GM15510 (cell line): ENCODE data around the gene CCDC30.

Experiments used
- POLR2A ChIP-seq: IDR thresholded peaks from 3 replicates; pipeline ENCODE4 v1.6.1; 2011; ENCODE audit warnings: borderline replicate concordance; ENCODE audit not compliant: insufficient read length; ENCODE audit errors: extremely low read depth

The CCDC30 gene

DNA sequence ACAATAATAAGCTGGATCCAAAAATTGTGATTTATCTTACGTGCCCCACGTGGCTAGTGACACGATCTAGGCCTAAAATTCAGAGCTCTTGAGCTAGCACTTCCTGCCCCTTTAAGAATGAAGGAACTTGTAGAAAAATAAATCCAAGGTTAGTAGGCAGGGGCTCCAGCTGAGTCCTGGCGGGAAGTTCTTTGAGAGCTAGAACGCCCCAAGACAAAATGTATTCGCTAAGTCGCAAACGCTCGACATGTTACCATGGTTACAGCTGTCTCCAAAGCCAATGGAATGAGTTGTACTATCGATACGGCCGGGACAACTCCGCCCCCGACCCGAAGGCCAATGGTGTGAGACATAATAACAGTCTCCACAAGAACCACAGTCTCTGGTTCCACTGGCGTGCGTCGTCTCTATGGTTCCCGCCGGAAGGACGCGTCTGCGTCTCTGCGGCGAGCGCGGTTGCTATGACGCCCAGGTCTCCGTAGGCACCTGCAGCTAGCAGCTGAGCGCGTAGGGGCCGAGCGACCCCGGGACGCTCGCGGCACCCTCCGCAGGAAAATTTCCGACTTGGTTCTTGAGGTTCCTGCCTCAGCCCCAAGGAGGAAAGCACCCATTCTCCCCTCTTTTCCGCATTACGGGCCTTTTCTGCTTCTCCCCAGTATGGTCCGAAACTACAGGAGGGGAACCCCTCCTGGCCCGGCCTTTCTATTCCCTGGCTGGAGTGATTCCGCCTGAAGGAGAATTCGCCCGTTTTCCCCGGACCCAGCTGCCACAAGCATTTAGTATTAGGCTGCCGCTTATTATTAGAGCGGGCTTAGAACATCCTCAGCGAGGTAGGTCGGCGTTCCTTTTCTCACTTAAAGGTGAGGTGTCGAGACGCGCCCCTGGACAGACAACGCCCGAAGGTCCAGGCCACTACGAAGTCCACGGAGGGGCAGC is at the start of gene CCDC30:
TSS of gene CCDC30 (plus strand) at position 459 of the 936 bp plus-strand sequence. CDS start 17,266 bp downstream, outside the sequence.
- TF ChIP-seq POLR2A, result peak; percentile 38

DNA sequence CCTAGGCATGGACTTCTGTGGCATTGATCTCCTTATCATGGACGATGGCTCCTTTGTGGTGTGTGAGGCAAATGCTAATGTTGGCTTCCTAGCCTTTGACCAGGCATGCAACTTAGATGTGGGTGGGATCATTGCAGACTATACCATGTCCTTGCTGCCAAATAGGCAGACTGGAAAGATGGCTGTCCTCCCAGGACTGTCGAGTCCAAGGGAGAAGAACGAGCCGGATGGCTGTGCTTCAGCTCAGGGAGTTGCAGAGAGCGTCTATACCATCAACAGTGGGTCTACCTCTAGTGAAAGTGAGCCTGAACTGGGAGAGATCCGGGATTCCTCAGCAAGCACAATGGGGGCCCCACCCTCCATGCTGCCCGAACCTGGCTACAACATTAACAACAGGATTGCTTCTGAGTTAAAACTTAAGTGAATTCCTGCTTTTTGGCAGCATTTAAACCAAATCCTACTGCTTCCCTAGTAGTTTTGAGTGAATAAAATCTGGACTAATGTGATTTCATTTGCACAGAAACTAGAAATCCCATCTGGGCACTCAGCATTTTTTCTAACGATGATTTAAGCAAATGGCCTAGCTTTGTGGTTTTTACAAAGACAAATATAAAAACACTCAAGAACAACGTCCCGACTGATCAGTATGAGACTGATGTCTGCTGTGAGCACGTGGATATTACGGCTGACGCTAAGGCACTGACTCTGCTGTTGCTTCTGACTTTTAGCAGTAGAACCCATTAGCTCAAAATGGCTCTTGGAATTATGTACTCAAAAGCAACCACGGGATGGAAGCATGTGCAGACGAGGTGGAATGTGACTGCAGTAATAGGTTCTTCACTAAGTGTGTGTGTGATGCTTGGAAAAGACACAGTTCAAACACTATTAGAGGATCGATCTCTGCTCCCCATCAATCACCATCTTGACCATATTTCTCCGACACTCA is 48.3 kb upstream of the CCDC30 start:
- TF ChIP-seq POLR2A, result no peak

DNA sequence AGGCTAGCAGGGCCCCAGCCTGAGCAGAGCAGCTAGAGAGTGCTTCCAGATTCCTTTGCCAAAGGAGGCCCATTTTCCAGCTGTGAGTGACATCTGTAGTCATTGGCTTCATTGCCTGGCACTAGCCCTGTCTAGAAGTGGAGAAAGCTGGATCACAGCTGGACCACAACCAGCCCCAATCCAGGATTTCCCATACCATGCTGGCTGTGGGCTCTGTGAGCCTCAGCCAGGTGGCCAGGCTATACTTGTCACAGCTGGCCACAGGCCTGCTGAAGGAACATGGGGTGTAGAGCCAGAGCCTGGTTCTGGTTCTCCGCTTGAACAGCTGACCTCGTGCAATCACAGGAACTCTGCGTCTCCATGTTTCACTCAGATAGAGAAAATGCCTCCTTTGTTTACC is 45.9 kb upstream of the CCDC30 start:
- TF ChIP-seq POLR2A, result no peak

DNA sequence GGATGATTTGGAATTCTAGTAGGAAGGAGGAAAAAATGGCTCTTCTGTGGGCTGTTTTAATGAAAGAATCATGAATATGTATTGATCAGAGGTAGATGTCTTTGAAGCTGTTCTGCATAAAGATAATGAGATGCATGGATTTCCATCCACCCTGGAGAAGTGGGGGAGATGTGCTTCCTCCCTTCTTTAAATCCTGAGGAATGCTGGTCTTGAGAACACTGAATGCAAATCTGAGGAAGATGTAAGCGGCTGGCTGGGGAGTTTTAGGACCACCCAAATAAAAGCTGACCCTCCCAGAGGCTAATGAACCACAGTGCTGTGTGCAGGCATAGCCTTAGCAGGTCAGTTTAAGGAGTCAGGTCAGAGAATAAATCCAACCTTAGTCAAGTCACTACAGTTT is 44.6 kb upstream of the CCDC30 start:
- TF ChIP-seq POLR2A, result no peak

DNA sequence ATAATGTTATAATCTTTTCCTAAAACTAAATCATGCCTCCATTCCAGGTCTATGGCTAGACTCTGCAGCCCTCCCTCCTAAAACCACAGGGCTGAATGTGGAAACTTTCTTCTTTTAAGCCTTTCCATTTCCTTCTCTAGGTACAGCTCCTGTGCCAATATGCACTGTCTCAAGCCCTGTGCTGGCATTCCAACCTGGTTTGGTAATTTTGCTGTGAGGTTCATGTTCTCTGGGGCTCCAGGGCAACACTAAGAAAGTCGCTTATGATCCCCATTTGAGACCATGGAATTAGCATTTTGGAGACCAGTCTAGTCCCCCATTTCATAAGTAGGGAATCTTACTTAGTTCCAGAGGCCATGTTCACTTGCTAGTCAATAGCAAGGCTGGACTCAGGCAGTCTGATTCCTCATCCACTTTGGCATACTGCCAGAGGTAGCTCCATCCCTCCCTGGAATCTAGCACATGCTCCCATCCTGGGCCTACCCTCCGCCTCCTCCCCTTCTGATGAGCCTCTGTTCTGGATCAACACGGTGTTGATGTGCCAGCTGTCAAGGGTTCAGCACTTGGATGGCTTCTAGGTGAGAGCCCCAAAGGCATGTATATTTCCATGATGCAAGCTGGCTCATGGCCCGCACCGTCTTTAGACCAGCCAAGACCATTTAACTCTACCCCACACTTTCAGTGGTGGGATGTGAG is 43.8 kb upstream of the CCDC30 start:
- no peak for TF ChIP-seq POLR2A

GRCh38 chr1:42420121-42420520 is 43.0 kb upstream of the CCDC30 start:
- TF ChIP-seq POLR2A, result no peak

- TF ChIP-seq POLR2A, result no peak
These were observed 42.0 kb upstream of the CCDC30 start for GRCh38 chr1:42420911-42421585.

GRCh38 chr1:42422737-42423136 is 40.3 kb upstream of the CCDC30 start:
- TF ChIP-seq POLR2A, result no peak

DNA sequence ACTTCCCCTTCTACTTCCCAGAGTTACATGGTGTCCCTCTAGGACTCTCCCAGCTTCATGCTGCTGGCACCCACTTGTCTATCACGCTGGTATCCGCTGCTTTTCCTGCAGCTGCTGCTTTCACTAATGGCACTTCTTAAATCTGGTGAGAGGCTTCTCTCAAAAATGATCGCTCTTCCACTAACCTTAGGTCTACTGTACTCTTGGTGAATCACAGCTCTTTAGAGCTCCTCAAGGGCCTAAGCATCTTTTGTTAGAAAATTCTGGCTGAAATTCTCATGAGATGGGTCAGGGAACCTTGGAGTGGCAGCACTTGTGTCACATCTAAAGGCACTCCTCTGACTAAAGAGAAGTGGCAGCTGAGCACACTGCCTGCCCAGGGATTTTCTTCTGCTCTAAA is 39.4 kb upstream of the CCDC30 start:
- TF ChIP-seq POLR2A, result no peak

DNA sequence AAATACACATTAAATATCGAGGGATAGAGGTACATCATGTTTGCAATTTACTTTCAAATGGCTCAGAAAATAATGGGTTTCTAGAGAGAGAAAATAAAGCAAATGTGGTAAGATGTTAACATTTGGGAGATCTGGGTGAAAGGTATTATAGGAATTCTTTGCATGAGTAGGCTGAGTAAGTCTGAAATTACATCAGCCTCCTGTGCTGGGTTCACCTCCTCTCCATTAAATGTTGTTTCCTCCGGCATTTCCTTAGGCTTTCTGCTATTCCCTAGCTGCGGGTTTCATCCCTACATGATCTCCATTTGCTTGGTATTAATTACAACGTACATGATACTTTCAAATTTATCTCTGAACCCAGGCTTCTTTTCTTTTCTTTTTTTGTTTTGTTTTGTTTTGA is 38.9 kb upstream of the CCDC30 start:
- no peak for TF ChIP-seq POLR2A

DNA sequence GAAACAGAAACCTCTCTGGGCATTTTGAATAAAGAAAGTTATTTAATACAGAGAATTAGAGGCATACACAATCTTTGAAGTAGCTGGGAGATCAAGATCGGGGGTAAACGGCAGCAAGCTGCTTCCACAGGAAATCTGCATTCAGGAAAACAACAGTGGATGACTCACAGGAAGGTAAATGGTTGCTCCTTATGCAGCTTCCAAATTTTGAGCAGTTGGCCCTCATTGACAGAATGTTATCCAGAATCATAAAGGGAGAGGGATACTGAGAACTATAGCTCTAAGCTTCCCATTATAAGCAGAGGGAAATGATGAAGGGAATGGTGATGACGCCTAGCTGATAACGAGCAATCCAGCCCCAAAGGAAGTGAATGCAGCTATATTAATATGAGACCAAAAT is 35.8 kb upstream of the CCDC30 start:
- TF ChIP-seq POLR2A, result no peak

DNA sequence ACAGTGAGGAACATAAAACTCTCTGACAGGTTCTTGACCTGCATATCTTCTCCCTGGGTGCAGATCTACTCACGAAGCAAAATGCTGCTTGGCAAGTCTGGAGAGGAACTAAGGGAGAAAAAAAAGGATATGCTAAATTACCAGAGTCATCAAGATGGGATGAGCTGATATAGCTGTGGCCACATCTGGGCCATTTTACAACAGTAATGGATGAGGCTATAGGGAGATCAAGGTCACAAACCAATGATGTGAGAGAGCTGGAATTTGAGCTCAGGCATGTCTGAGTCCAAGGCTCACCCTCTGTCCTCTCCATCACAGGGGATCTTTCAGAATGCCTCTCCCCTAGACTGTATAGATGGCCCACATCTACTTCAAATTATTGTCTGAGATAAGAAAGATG is 33.5 kb upstream of the CCDC30 start:
- TF ChIP-seq POLR2A, result no peak

DNA sequence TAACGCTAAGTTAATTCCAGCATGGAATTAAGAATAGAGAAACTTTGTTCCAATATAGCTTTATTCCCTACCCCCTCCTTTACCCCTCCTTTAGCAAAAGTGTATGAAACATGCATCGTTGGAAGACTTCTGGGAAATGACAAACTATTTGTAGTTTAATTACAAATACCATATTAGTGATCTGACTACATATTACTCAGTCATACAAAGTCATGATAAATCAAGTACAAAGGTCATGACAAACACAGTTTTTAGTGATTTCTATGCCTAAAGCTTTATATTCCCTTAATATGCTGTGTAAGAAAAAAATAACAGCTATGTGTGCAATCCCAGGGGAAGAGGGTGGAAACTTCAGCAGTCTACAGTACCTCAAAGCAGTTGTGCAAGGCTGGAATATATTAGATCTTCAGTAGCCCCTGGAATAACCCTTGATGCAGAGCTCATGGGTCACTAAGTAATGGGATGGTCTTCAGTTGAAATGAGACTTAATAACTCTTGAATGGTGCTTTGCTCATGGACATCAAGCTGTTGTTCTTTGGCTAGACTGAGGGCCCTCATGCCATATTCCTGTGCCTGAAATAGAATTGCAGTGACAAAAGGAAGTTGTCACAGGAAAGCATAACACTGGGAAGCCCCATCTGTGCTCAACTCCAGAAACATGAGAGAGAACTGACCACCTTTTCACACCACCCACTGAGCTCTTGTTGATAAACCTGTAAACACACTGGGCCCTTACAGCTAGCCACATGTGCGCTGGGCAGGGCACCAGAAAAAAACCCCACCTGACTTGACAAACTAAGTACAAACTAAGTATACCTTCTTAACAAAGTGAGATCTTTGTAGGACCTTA is 32.6 kb upstream of the CCDC30 start:
- no peak for TF ChIP-seq POLR2A
